Measurements from ENCODE around the gene ADAMTSL3. TPM values are rescaled to one million over a fixed set of nuclear protein-coding genes. Genes with fewer than 3 reads are reported as not detected.

ADAMTSL3 gene
- total and polyA plus RNA-seq, 4 donors: 0.85 to 58.2 (median 7.9) TPM

- H3K4me1 ChIP-seq (ENCODE audit: control insufficient read depth in 5 of 5, insufficient read depth in 5 of 5, low read length in 5 of 5): peaks cover 0 to 11% (median 0%) of the 10 kb centered on the region in 5 donors
- no peak overlapping the region for H3K4me3 ChIP-seq
- TF ChIP-seq CTCF (IDR thresholded peaks at IDR 0.05; ENCODE audit: control extremely low read depth, extremely low read depth): no peak
- H3K27ac ChIP-seq (ENCODE audit: low read depth in 1 of 2, low read length in 1 of 2): no peak overlapping the region
- no peaks in the 10 kb centered on the region for H3K9me3 ChIP-seq (ENCODE audit: control insufficient read depth in 4 of 4, insufficient read depth in 3 of 4, low read length in 3 of 4)
- no peak for ATAC-seq (ENCODE audit: insufficient read depth, low FRiP score)
- WGBS, 2 donors: 67 to 75% methylated on average over 1 of the region's 1 CpG
- no peaks in the 10 kb centered on the region for H3K36me3 ChIP-seq (ENCODE audit: control insufficient read depth in 4 of 4, insufficient read depth in 4 of 4, low read length in 4 of 4)
- DNase-seq: peak in 2 of 3 donors; percentile 30 to 50
- H3K9ac ChIP-seq (ENCODE audit: insufficient read depth in 1 of 2, low read length in 2 of 2): no peak overlapping the region
- no peaks in the 10 kb centered on the region for H3K27me3 ChIP-seq (ENCODE audit: control insufficient read depth in 3 of 3, insufficient read depth in 3 of 3, low read length in 2 of 3)
Measured at GRCh38 chr15:83616840-83617239, 37.1 kb upstream of the ADAMTSL3 start.

- peaks cover 0 to 6% (median 0%) of the 10 kb centered on the region in 5 donors for H3K4me1 ChIP-seq (ENCODE audit: control insufficient read depth in 5 of 5, insufficient read depth in 5 of 5, low read length in 5 of 5)
- H3K9ac ChIP-seq (ENCODE audit: insufficient read depth in 1 of 2, low read length in 2 of 2): no peak overlapping the region
- no peak for TF ChIP-seq CTCF (IDR thresholded peaks at IDR 0.05; ENCODE audit: control extremely low read depth, extremely low read depth)
- no peak for DNase-seq
- WGBS, 2 donors: 68 to 79% methylated on average over 2 of the region's 2 CpGs
- no peak for ATAC-seq (ENCODE audit: insufficient read depth, low FRiP score)
- H3K4me3 ChIP-seq: no peak overlapping the region
- peaks cover 0 to 6% (median 0%) of the 10 kb centered on the region in 4 donors for H3K9me3 ChIP-seq (ENCODE audit: control insufficient read depth in 4 of 4, insufficient read depth in 3 of 4, low read length in 3 of 4)
- no peak overlapping the region for H3K27ac ChIP-seq (ENCODE audit: low read depth in 1 of 2, low read length in 1 of 2)
- no peaks in the 10 kb centered on the region for H3K27me3 ChIP-seq (ENCODE audit: control insufficient read depth in 3 of 3, insufficient read depth in 3 of 3, low read length in 2 of 3)
- H3K36me3 ChIP-seq (ENCODE audit: control insufficient read depth in 4 of 4, insufficient read depth in 4 of 4, low read length in 4 of 4): no peaks in the 10 kb centered on the region
Measured at GRCh38 chr15:83626171-83626802, 27.6 kb upstream of the ADAMTSL3 start.

- DNase-seq (no peak), ATAC-seq (ENCODE audit: insufficient read depth, low FRiP score) (no peak)
- H3K27me3 ChIP-seq (ENCODE audit: control insufficient read depth in 3 of 3, insufficient read depth in 3 of 3, low read length in 2 of 3): no peaks in the 10 kb centered on the region
- H3K36me3 ChIP-seq (ENCODE audit: control insufficient read depth in 4 of 4, insufficient read depth in 4 of 4, low read length in 4 of 4): no peaks in the 10 kb centered on the region
- H3K4me3 ChIP-seq: no peak overlapping the region
- H3K4me1 ChIP-seq (ENCODE audit: control insufficient read depth in 5 of 5, insufficient read depth in 5 of 5, low read length in 5 of 5): no peaks in the 10 kb centered on the region
- H3K9ac ChIP-seq (ENCODE audit: insufficient read depth in 1 of 2, low read length in 2 of 2): no peak overlapping the region
- H3K9me3 ChIP-seq (ENCODE audit: control insufficient read depth in 4 of 4, insufficient read depth in 3 of 4, low read length in 3 of 4): peaks cover 0 to 2% (median 0%) of the 10 kb centered on the region in 4 donors
- TF ChIP-seq CTCF (IDR thresholded peaks at IDR 0.05; ENCODE audit: control extremely low read depth, extremely low read depth): no peak
- WGBS, 2 donors: 76 to 82% methylated on average over 2 of the region's 2 CpGs
- no peak overlapping the region for H3K27ac ChIP-seq (ENCODE audit: low read depth in 1 of 2, low read length in 1 of 2)
Measured at GRCh38 chr15:83631534-83631933, 22.4 kb upstream of the ADAMTSL3 start.

GRCh38 chr15:83643201-83643600, 10.7 kb upstream of the ADAMTSL3 start:
- H3K4me1 ChIP-seq (ENCODE audit: control insufficient read depth in 5 of 5, insufficient read depth in 5 of 5, low read length in 5 of 5): no peaks in the 10 kb centered on the region
- no peak overlapping the region for H3K4me3 ChIP-seq
- ATAC-seq (ENCODE audit: insufficient read depth, low FRiP score) (no peak), DNase-seq (no peak)
- no peak overlapping the region for H3K27ac ChIP-seq (ENCODE audit: low read depth in 1 of 2, low read length in 1 of 2)
- H3K27me3 ChIP-seq (ENCODE audit: control insufficient read depth in 3 of 3, insufficient read depth in 3 of 3, low read length in 2 of 3): no peaks in the 10 kb centered on the region
- no peak overlapping the region for H3K9ac ChIP-seq (ENCODE audit: insufficient read depth in 1 of 2, low read length in 2 of 2)
- TF ChIP-seq CTCF (IDR thresholded peaks at IDR 0.05; ENCODE audit: control extremely low read depth, extremely low read depth): no peak
- no peaks in the 10 kb centered on the region for H3K36me3 ChIP-seq (ENCODE audit: control insufficient read depth in 4 of 4, insufficient read depth in 4 of 4, low read length in 4 of 4)
- H3K9me3 ChIP-seq (ENCODE audit: control insufficient read depth in 4 of 4, insufficient read depth in 3 of 4, low read length in 3 of 4): peaks cover 0 to 5% (median under 1%) of the 10 kb centered on the region in 4 donors

Data from lung (tissue), 12 donors.